Mesenchymal stem cell (in vitro differentiated cells and primary cell): ENCODE data around the gene BTBD7.
"Not testable (repeated sequence)": the region's sequence is repeated elsewhere in the genome, so short reads cannot be mapped to it uniquely, and the experiment has no call there.

ENCODE experiments used
- DNase-seq: peaks from one replicate; pipeline ENCODE4 v3.0.0-alpha.2; 2013
- H2AFZ ChIP-seq: one replicate; pipeline ENCODE4 v1.6.1; 2013; ENCODE audit warnings: low read depth, mild to moderate bottlenecking, control low read depth, inconsistent platforms, low read length, moderate library complexity
- H2AK5ac ChIP-seq: 2 replicates; pipeline ENCODE4 v1.6.1; 2013; ENCODE audit warnings: low read length, moderate library complexity, mild to moderate bottlenecking, inconsistent platforms; ENCODE audit not compliant: severe bottlenecking
- H2BK120ac ChIP-seq: one replicate; pipeline ENCODE4 v1.6.1; 2013; ENCODE audit warnings: low read depth, mild to moderate bottlenecking, inconsistent platforms, low read length, moderate library complexity
- H2BK12ac ChIP-seq, 2 experiments: one replicate each; pipeline ENCODE4 v1.6.1; 2013; ENCODE audit warnings: inconsistent platforms in 2 of 2, low read length in 2 of 2, mild to moderate bottlenecking in 2 of 2, moderate library complexity in 2 of 2, control low read depth in 1 of 2
- H2BK15ac ChIP-seq: one replicate; pipeline ENCODE4 v1.6.1; 2013; ENCODE audit warnings: mild to moderate bottlenecking, low read depth, inconsistent platforms; ENCODE audit not compliant: poor library complexity, severe bottlenecking
- H2BK5ac ChIP-seq: 2 replicates; pipeline ENCODE4 v1.6.1; 2013; ENCODE audit warnings: low read depth, mild to moderate bottlenecking, low read length, control low read depth, inconsistent platforms; ENCODE audit not compliant: poor library complexity, severe bottlenecking
- H3K14ac ChIP-seq, 2 experiments: one replicate each; pipeline ENCODE4 v1.6.1; 2013; ENCODE audit warnings: inconsistent platforms in 2 of 2, low read length in 2 of 2, control low read depth in 1 of 2, mild to moderate bottlenecking in 1 of 2, moderate library complexity in 1 of 2
- H3K18ac ChIP-seq, 2 experiments: one replicate each; pipeline ENCODE4 v1.6.1; 2013; ENCODE audit warnings: inconsistent platforms in 2 of 2, low read length in 2 of 2, control low read depth in 1 of 2, low read depth in 1 of 2, mild to moderate bottlenecking in 1 of 2
- H3K23ac ChIP-seq, 2 experiments: one replicate each; pipeline ENCODE4 v1.6.1; 2013; ENCODE audit warnings: inconsistent platforms in 2 of 2, low read length in 2 of 2, mild to moderate bottlenecking in 2 of 2, moderate library complexity in 2 of 2, control low read depth in 1 of 2
- H3K27ac ChIP-seq: 2 replicates; pipeline ENCODE4 v1.5.1; 2013; ENCODE audit warnings: mild to moderate bottlenecking, moderate library complexity, low read length, control low read depth, inconsistent platforms; ENCODE audit not compliant: poor library complexity, severe bottlenecking
- H3K27me3 ChIP-seq, 2 experiments: 2 replicates each; pipeline versions ENCODE4 v1.6.1 to v1.7.0; 2013; ENCODE audit warnings: low read length in 2 of 2, mild to moderate bottlenecking in 2 of 2, moderate library complexity in 2 of 2, control low read depth in 1 of 2, inconsistent platforms in 1 of 2; ENCODE audit not compliant: control insufficient read depth in 1 of 2, insufficient read depth in 1 of 2
- H3K36me3 ChIP-seq, 2 experiments: 2 replicates each; pipeline versions ENCODE4 v1.6.1 to v1.7.0; 2013; ENCODE audit warnings: low read length in 2 of 2, control low read depth in 1 of 2, inconsistent platforms in 1 of 2, low read depth in 1 of 2, mild to moderate bottlenecking in 1 of 2; ENCODE audit not compliant: insufficient read depth in 2 of 2, control insufficient read depth in 1 of 2
- H3K4ac ChIP-seq, 2 experiments: one replicate each; pipeline ENCODE4 v1.6.1; 2013; ENCODE audit warnings: inconsistent platforms in 2 of 2, low read length in 2 of 2, mild to moderate bottlenecking in 2 of 2, moderate library complexity in 2 of 2, control low read depth in 1 of 2, low read depth in 1 of 2
- H3K4me1 ChIP-seq: 2 replicates; pipeline ENCODE4 v1.6.1; 2013; ENCODE audit warnings: low read depth, low read length, control low read depth; ENCODE audit not compliant: control insufficient read depth, insufficient read depth
- H3K4me2 ChIP-seq: 2 replicates; pipeline ENCODE4 v1.6.1; 2013; ENCODE audit warnings: low read length, mild to moderate bottlenecking, inconsistent platforms; ENCODE audit not compliant: poor library complexity, severe bottlenecking
- H3K4me3 ChIP-seq, 2 experiments: 2 replicates each; pipeline versions ENCODE4 v1.5.1 to v1.7.0; 2013; ENCODE audit warnings: low read length in 2 of 2, mild to moderate bottlenecking in 2 of 2, control low read depth in 1 of 2, low read depth in 1 of 2; ENCODE audit not compliant: insufficient read depth in 1 of 2
- H3K79me1 ChIP-seq: replicated peaks from 2 replicates; pipeline ENCODE4 v1.6.1; 2013; ENCODE audit warnings: mild to moderate bottlenecking, control low read depth, low read length, inconsistent platforms; ENCODE audit not compliant: poor library complexity, severe bottlenecking
- H3K9ac ChIP-seq: 2 replicates; pipeline ENCODE4 v1.7.0; 2013; ENCODE audit warnings: mild to moderate bottlenecking, low read length, moderate library complexity
- H3K9me3 ChIP-seq: 2 replicates; pipeline ENCODE4 v1.7.0; 2013; ENCODE audit warnings: mild to moderate bottlenecking, low read length; ENCODE audit not compliant: control insufficient read depth
- H4K8ac ChIP-seq: one replicate; pipeline ENCODE4 v1.6.1; 2013; ENCODE audit warnings: inconsistent platforms, mild to moderate bottlenecking, low read length, moderate library complexity
- H4K91ac ChIP-seq: one replicate; pipeline ENCODE4 v1.6.1; 2013; ENCODE audit warnings: mild to moderate bottlenecking, low read length, inconsistent platforms
- WGBS: methylation state at CpG from one replicate; pipeline ENCODE4 v1.1.7; 2013; ENCODE audit warnings: mixed read lengths; 5-methylcytosine and 5-hydroxymethylcytosine counted together

Gene BTBD7

DNA sequence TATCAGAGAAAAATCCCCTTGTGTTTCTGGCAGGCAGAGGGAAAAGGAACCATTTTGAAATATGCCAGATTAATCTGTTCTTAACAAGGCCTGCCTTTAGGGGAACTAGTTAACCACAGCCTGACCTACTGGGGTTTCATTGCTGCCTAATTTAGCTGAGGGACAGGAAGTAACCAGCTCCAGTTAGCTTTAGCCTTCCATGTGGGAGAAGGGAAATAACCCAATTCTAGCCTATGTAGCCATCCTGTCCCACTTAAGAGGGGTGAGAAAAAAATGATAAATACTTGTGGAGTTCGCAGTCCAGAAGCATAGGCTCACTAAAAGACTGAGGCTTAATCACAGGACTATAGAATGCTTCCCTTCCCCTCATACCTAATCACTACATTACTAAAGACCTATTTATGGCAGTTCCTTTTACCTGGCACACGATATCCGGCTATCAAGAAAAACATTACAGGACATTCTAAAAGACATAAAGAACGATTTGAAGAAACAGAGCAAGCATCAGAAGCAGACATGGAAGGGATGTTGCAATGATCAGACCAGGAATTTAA is 37.0 kb upstream of the BTBD7 start:
- H2BK5ac ChIP-seq, result no peak overlapping the region
- H3K9me3 ChIP-seq, result no peaks in the 10 kb centered on the region
- H3K14ac ChIP-seq, result no peak overlapping the region
- H2AK5ac ChIP-seq, result no peak overlapping the region
- H2AFZ ChIP-seq, result no peak overlapping the region
- no peak overlapping the region for H3K18ac ChIP-seq
- WGBS, result 66% methylated on average over 4 of the region's 4 CpGs
- H3K4me2 ChIP-seq, result no peak overlapping the region
- no peak overlapping the region for H4K8ac ChIP-seq
- H4K91ac ChIP-seq, result no peak overlapping the region
- H3K4me3 ChIP-seq, result no peak overlapping the region
- no peak for DNase-seq
- H3K4ac ChIP-seq, result no peak overlapping the region
- H3K27ac ChIP-seq, result no peak overlapping the region
- H2BK15ac ChIP-seq, result no peak overlapping the region
- H3K27me3 ChIP-seq, result no peaks in the 10 kb centered on the region
- H2BK120ac ChIP-seq, result no peak overlapping the region
- no peak overlapping the region for H3K23ac ChIP-seq
- H3K4me1 ChIP-seq, result no peaks in the 10 kb centered on the region
- no peak overlapping the region for H2BK12ac ChIP-seq
- no peak overlapping the region for H3K9ac ChIP-seq
- H3K79me1 ChIP-seq, result no peaks in the 10 kb centered on the region
- no peaks in the 10 kb centered on the region for H3K36me3 ChIP-seq

DNA sequence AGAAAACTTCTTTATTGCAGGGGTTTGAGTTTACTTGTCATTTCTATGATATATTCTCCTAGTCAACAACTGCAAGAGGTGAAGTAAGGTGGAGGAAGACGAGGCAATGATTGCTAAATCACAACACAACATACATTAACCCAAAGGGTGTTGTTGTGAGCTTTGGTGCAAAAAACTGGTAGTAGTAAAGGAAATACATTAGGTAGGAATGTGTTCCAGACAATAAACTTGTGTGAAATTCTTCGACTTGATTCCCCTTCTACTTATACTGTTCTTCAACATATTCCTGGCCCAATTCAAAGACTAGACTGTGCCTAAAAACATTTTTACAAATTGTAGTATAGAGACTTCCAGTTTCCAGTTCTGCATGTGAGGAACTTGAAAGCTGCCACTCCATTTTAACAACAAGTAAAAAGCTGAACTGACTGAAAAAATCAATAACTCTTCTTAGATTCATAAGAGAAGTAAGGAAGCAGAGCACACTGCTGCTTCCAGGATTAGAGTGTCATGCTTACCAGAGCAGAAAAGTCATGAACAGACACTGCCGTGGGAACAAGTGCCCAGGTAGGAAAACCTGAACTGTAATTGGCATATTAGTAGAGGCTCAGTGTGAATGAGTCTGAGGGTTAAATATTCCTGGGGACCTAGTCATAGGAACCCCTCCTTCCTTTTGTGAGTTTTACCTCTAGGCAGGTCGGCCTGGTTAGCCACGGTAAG is 36.3 kb upstream of the BTBD7 start:
- H3K4me1 ChIP-seq, result no peaks in the 10 kb centered on the region
- H2BK5ac ChIP-seq, result no peak overlapping the region
- H3K9me3 ChIP-seq, result no peaks in the 10 kb centered on the region
- H2AK5ac ChIP-seq, result no peak overlapping the region
- no peak overlapping the region for H2BK120ac ChIP-seq
- no peak for DNase-seq
- H2BK12ac ChIP-seq, result no peak overlapping the region
- no peak overlapping the region for H2BK15ac ChIP-seq
- no peak overlapping the region for H3K4me2 ChIP-seq
- H3K4me3 ChIP-seq, result no peak overlapping the region
- no peak overlapping the region for H4K91ac ChIP-seq
- 90% methylated on average over 3 of the region's 5 CpGs for WGBS
- H3K36me3 ChIP-seq, result no peaks in the 10 kb centered on the region
- no peaks in the 10 kb centered on the region for H3K79me1 ChIP-seq
- H3K27ac ChIP-seq, result no peak overlapping the region
- H3K4ac ChIP-seq, result no peak overlapping the region
- H2AFZ ChIP-seq, result no peak overlapping the region
- H4K8ac ChIP-seq, result no peak overlapping the region
- no peak overlapping the region for H3K23ac ChIP-seq
- no peak overlapping the region for H3K14ac ChIP-seq
- H3K18ac ChIP-seq, result no peak overlapping the region
- H3K9ac ChIP-seq, result no peak overlapping the region
- H3K27me3 ChIP-seq, result no peaks in the 10 kb centered on the region

DNA sequence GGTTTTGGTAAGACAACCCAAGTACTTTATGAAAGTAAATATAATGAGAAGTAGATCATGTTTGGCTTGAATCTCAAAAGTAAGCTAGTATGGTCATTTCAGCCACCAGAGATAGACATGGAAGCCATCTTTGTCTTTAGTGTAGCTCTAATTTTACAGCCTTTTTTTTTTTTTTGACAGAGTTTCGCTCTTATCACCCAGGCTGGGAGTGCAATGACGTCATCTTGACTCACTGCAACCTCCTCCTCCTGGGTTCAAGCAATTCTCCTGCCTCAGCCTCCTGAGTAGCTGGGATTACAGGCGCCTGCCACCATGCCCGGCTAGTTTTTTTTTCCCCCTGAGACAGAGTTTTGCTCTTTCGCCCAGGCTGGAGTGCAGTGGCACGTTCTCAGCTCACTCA is 22.0 kb upstream of the BTBD7 start:
- H2AK5ac ChIP-seq, H3K4ac ChIP-seq, H2BK5ac ChIP-seq, H2BK12ac ChIP-seq, H3K4me1 ChIP-seq, H3K14ac ChIP-seq, H3K27me3 ChIP-seq, H3K9me3 ChIP-seq, H3K4me2 ChIP-seq, H2BK15ac ChIP-seq, H4K91ac ChIP-seq, H3K27ac ChIP-seq, H3K9ac ChIP-seq, H3K4me3 ChIP-seq, H3K23ac ChIP-seq, H3K36me3 ChIP-seq, H2BK120ac ChIP-seq, H3K79me1 ChIP-seq, H2AFZ ChIP-seq, DNase-seq, H3K18ac ChIP-seq, H4K8ac ChIP-seq: not testable (repeated sequence)
- 86% methylated on average over 6 of the region's 6 CpGs for WGBS

DNA sequence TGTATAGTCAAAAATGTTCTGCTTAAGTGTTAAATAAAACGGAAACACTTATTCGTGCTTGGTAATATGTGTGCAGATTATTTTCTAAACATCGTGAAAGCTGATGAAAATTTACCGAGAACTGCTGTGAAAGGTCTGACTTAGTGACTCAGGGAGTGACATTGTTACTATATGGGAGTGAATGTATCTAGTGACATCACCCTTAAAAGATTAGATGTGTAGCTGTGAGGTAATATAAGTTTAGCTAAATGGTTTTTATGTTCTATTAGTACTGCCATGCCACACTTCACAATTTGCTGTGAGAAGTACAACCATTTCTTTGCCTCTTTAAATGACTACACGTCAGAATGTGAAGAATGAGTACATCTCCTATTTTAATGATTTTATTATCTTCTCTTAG is 15.5 kb upstream of the BTBD7 start:
- H3K4me1 ChIP-seq, result no peaks in the 10 kb centered on the region
- H3K23ac ChIP-seq, result no peak overlapping the region
- no peak for DNase-seq
- no peak overlapping the region for H3K4ac ChIP-seq
- no peak overlapping the region for H2BK15ac ChIP-seq
- H3K9me3 ChIP-seq, result peaks cover 5% of the 10 kb centered on the region
- H4K91ac ChIP-seq, result no peak overlapping the region
- no peak overlapping the region for H3K14ac ChIP-seq
- H3K4me2 ChIP-seq, result no peak overlapping the region
- H3K18ac ChIP-seq, result no peak overlapping the region
- no peaks in the 10 kb centered on the region for H3K79me1 ChIP-seq
- H2BK120ac ChIP-seq, result no peak overlapping the region
- H3K4me3 ChIP-seq, result no peak overlapping the region
- H3K27ac ChIP-seq, result no peak overlapping the region
- no peaks in the 10 kb centered on the region for H3K27me3 ChIP-seq
- H2BK12ac ChIP-seq, result no peak overlapping the region
- no peak overlapping the region for H2BK5ac ChIP-seq
- no peak overlapping the region for H3K9ac ChIP-seq
- H3K36me3 ChIP-seq, result no peaks in the 10 kb centered on the region
- no peak overlapping the region for H4K8ac ChIP-seq
- no peak overlapping the region for H2AFZ ChIP-seq
- no peak overlapping the region for H2AK5ac ChIP-seq
- WGBS, result 96% methylated on average over 4 of the region's 5 CpGs
